Ammon's horn (tissue), 1 donor: ENCODE data around the gene SSC5D.

Experiments
- DNase-seq: peaks from one replicate; pipeline ENCODE4 v3.0.0-alpha.2; 2016; ENCODE audit warnings: low spot score

Gene SSC5D

DNA sequence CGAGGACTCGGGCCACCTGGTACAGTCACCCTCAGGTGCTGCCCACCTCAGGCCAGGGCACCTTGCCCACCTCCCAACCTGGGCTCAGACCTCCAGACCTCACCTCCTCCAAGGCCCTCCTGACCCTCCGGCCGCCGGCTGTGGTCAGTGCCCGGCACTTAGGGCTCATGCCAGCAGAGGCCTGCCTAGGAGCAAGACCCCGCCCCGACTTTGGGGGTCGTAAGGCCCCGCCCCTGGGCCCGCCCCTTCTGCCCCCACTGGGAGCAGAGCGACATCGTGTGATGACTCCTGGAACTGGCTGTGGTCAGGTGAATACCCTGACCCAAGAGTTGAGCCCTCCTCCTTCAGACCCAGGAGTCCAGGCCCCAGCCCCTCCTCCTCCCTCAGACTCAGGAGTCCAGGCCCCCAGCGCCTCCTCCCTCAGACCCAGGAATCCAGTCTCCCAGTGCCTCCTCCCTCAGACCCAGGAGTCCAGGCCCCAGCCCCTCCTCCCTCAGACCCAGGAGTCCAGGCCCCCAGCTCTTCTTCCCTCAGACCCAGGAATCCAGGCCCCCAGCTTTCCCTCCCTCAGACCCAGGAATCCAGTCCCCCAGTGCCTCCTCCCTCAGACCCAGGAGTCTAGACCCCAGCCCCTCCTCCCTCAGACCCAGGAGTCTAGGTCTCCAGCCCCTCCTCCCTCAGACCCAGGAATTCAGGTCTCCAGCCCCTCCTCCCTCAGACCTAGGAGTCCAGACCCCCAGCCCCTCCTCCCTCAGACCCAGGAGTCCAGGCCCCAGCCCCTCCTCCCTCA, 48.9 kb downstream of the SSC5D start, which contains the start of gene SBK2:
SBK2 (minus strand) TSS at position 183 of the 790 bp plus-strand sequence. CDS start 839 bp downstream, outside the sequence.
- DNase-seq, result no peak

DNA sequence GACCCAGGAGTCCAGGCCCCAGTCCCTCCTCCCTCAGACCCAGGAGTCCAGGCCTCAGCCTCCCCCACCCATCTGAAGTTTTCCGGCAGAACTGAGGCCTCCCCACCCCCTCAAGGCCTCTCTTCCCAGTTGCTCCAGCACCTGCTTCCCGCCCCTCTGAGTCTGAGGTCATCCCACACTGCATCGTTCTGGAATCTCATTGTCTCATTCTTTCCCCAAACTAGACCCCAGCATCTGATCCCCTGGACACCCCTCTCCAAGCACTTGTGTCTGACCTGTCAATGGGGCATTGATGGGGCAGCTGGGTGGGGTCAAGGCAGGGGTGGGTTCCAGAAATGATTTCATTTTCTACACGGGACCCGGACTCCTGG, 49.5 kb downstream of the SSC5D start:
- DNase-seq, result no peak

DNA sequence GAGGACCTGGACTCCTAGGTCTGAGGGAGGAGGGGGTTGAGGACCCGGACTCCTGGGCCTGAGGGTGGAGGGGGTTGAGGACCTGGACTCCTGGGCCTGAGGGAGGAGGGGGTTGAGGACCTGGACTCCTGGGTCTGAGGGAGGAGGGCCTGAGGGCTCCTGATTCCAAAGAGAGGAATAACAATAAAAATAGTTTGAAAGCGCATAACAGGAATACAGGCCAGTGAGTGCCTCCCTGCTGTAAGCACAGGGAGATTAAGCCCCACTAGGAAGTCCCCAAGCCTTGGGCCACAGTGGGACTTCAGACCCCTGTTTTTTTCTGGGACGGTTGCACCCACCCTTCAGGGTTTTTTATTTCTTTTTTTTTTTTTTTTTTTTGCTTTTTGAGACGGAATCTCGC, 49.9 kb downstream of the SSC5D start:
- no peak for DNase-seq

DNA sequence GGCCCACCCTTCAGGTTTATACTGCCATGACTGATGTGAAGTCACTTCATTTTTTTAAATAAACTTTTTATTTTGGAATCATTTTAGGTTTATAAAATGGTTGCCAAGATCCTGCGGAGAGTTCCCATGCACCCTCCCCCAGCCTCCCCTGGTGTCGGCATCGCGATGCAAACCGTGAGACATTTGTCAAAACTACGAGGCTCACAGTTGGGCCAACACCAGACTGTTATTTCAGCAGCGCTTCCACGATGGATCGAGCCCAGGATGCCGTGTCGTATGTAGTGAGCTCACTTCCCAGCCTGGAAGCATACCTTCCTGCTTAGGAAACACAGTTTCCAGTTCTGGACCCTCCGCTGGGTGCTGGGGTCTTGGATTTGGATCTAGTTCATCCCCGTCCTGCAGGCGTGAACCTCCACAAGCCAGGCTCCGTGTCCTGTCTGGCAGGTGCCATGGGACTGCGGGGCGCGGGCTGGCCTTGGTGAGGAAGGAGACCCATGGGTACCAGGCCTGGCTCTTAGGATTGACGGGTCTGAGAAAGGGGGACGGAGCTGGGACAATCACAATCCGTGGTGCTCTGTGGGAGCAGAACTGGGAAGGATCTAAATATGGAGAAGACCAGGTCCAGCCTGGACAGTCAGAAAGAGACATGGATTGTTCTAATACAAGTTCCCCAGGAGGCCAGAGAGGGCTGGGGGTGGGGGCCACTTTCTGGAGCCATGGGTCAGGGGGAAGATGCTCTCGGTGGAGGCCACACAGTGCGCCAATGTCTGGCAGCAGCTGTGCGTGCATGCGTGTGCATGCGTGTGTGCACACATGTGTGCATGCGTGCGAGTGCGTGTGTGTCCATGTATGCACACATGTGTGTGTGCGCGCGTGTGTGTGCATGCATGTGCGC, 51.1 kb downstream of the SSC5D start:
- no peak for DNase-seq

DNA sequence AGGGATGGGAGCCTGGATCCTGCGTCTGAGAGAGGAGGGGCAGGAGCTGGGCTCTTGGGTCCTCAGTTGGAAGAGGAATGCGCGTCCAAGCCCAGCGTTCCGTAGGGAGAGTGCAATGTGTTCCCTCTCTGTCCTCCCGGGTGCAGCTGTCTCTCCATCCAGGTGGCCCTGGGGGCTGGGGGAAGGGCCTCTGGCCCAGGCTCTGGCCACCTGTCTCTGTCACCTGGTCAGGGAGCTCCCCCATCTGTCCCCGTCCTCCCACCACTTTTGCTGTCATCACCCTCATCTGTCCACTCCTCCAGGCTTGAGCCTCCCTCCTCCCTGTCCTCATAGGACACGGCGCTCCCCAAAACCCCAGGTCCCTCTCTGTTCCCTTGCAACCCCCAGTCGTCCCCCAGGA, 52.4 kb downstream of the SSC5D start:
- no peak for DNase-seq

DNA sequence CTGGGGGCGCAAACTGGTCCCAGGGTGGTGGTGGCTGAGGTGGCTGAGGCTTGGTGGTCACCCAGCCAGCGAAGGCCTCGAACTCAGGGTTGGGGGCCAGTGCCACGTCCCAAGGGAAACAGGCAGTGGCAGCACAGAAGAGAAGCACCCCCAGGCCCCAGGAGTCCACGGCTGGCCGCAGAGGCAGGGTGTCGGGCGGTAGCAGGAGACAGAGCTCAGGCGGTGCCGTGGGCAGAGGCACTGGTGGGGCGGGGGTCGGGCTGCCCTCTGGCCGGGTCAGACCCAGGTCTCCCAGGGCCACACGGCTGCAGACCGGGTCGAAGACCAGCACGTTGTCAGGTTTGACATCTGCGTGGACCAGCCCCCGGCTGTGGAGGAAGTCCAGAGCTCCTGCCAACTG, 52.9 kb downstream of the SSC5D start:
- DNase-seq, result no peak

DNA sequence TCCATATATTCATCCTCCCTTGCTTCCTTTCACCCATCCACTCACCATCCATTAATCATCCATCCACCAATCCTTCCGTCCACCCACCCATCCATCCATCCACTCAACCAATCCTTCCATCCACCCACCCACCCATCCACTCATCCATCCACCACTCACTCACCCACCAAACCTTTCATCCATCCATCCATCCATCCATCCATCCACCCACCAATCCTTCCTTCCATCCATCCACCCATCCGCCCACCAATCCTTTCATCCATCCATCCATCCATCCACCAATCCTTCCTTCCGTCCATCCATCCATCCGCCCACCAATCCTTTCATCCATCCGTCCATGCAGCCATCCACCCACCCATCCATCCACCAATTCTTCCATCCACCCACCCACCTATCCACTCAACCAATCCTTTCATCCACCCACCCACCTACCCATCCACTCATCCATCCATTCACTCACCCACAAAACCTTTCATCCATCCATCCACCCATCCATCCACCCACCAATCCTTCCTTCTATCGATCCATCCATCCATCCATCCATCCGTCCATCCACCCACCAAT, 54.1 kb downstream of the SSC5D start:
- DNase-seq, result no peak

DNA sequence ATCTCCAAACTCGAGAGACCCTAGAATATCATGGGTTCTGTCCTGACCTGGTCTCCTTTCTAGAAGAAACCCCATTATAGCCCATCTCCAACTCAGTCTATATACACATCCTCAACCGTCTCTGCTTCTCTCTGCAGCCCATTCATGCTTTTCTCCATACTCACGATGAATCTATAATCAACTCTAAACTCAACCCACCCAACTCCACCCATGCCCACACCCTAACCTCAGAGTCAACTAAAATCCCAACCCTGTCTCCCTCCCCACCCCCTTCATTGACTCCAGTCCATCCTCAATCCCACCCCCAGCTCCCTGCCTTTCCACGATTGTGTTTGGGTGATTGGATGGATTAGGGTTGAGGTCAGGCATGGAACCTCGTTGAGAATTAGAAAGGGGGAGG, 55.3 kb downstream of the SSC5D start:
- DNase-seq, result no peak

DNA sequence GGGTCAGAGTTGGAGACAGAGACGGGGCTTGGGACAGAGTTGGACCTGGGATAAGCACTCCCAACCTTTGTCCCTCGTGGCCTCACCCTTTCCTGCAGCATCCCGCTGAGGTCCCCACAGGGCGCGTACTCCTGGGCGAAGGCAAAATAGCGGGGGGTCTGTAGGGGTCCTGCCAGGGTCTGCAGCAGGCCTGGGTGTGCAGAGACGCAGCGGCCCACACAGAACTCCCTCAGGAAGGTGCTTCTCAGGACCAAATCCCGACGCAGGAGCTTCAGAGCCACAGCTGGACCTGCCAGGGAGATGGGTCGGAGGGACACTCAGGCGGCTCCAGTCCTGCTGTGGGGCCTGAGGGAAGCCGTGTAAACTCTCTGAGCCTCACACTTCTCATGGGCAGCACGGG, 55.8 kb downstream of the SSC5D start:
- no peak for DNase-seq

DNA sequence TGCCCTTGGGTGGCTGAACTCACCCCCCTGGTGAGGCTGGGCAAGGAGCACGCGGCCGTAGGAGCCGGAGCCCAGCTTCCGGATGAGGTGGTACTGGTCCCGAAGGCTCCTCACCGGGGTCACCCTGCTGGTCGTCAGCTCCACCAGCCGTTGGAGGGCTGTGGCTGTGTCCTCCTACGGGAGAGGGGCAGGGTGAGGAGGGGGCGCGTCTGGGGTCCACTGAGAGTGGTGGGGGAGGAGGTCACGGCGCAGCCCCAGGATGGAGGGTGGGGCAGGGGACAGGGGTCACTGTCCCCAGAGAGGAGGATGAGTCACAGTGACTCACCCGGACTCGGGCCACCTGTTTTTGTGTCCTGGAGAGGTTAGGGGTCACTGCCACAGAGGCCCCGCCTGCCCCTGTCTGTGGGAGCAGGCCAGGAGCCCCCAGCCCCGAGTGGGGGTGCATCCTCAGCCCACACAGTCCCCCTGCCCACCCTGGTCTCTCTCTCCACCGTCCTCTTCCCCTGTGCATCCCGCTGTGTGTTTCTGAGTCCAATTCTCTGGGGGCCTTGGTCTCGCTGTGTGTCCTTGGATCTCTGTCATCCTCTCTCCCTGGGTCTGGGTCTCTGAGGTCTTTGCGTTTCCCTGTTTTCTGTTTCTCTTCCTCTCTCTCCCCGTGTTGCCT, 56.7 kb downstream of the SSC5D start:
- DNase-seq, result no peak

DNA sequence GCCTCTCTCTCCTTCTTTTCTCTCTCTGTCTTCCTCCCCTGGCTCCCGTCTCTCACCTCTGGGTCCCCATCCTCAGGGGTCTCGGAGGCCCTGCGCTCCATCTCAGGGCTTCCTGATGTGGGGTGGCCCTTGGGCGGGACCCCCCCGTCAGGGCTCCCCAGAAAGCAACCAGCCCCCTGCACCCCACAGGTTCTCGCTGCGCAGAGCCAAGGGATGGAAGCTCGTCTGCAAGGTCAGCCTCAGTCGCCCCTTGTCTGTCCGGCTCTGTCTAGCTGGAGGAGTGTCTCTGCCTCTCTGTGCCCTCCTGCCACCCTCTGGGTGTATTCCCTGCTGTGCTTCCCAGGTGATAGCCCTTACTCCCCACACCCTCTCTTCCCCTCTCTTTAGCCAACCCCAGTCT, 57.2 kb downstream of the SSC5D start, which contains the start of gene SBK3:
SBK3 (minus strand) TSS at position 101 of the 400 bp plus-strand sequence; CDS start at position 101, 0 bp downstream.
- no peak for DNase-seq

DNA sequence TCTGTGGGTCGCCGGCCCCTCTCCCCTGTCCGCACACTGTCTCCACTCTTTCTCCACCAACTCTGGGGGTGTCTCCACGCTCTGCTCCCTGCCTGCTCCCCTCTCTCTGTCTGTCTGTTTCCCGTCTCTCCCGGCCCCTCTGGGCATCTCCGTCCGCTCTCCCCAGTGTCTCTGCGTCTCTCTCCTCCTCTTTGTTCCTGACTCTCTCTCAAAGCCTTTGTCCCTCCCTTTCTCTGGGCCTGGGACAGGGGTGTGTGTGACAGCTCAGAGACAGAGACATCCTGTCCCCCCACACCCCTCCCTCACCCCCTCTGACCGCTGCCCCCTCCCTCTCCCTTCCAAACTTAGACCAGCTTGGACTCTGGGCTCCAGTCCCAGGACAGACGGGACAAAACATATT, 57.8 kb downstream of the SSC5D start:
- no peak for DNase-seq

DNA sequence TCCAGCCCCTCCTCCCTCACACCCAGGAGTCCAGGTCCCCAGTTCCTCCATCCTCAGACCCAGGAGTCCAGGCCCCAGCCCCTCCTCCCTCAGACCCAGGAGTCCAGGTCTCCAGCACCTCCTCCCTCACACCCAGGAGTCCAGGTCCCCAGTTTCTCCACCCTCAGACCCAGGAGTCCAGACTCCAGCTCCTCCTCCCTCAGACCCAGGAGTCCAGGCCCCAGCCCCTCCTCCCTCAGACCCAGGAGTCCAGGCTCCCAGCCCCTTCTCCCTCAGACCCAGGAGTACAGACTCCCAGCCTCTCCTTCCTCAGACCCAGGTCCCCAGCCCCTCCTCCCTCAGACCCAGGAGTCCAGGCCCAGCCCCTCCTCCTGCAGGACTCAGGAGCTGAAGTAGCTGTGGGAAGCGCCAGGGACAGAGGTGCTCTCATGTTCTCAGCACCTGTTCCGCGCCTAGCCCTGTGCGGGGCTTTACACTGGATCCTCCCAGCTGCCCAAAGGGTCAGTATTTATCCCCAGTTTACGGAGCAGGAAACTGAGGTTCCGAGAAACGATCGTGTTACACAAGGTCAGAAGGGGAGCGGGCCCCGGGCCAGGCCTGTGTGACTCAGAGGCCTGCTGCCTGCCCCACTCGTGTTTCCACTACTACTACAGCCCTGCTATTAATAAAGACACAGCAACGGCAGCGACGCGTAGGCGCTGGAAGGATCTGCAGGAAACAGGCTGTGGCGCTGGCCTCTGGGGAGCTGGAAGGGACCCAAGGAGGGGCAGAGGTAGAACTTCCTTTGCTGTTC, 58.8 kb downstream of the SSC5D start:
- DNase-seq, result peak; percentile 26

DNA sequence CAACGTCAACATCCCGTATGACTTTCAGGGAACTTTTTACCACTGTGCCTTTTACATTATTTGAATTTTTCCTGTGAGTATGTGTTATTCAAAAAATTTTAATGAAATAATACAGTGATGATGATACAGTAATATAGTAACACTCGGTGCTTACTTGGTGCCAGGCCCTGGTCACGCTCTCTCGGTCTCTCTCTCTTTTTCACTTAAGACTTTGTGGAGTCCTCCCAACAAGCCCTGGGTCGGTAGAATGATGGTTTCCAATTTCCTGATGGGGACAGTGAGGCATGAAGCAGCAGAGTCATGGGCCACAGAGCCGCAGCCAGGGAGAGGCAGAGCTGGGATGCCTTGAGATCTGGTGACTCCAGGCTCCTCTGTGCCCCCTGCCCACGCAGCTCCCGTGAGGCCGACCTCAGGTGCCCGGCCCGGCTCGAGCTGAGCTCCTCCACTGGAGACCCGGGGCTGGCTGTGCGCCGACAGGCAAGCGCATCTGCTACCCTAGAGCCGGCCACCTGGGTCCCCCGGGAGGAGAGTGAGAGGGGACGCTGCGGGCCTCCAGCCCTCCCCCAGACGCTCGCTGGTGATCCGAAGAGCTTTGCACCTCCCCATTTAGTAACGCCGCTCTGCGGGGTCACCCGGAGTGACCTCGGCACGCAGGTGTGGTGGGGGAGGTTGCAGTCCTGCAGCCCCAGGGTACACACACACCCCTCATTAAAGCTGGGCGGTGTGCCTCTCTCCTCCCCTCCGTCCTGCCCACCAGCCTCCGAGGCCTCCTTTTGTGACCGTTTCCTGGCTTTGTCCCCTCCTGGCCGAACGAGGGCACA, 61.5 kb downstream of the SSC5D start:
- no peak for DNase-seq

DNA sequence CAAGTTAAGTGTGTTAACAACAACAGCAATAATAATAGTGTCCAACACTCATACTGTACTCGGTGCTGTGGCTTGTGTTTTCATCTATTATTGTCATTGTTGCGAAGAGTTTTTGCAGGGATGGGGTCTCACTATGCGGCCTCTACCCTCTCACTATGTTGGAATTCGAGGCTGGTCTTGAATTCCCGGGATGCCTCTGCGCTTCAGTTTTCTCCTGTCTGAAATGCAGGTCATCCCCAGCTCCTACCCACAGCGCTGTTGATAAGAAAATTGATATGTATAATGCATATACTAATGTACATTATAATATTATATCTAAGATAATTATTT, 62.0 kb downstream of the SSC5D start:
- no peak for DNase-seq

DNA sequence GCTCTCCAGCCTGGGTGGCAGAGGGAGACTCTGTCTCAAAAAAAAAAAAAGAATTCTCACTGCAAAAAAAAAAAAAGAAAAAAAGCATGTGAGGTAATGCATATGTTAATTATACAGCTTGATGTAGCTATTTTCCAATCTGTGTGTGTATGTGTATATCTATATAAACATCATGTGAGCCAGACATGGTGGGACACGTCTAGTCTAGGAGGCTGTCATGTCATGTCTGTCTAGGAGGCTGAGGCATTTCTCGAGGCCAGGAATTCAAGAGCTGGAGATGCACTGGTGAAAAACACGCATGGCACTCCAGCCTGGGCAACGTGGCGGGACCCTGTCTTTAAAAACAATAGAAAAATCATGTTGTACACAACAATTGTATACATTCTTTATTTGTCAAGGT, 64.0 kb downstream of the SSC5D start:
- DNase-seq, result no peak

DNA sequence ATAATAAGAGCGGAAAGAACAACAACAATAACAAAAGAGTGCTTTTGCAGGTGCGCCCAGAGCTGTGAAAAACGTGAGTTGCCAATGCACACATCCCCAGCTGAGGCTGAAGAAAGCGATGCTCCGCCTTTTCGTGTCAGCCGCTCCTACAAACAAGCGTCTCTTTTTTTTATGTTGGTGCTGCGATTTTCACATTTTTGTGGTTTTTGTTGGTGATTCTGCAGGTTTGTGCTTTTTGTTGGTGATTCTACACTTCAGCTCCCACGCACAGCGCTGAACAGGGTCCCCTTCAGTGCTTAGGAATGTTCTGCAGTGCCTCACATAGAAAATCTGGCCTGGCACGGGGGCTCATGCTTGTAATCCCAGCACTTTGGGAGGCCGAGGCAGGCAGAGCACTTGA, 64.4 kb downstream of the SSC5D start:
- no peak for DNase-seq

DNA sequence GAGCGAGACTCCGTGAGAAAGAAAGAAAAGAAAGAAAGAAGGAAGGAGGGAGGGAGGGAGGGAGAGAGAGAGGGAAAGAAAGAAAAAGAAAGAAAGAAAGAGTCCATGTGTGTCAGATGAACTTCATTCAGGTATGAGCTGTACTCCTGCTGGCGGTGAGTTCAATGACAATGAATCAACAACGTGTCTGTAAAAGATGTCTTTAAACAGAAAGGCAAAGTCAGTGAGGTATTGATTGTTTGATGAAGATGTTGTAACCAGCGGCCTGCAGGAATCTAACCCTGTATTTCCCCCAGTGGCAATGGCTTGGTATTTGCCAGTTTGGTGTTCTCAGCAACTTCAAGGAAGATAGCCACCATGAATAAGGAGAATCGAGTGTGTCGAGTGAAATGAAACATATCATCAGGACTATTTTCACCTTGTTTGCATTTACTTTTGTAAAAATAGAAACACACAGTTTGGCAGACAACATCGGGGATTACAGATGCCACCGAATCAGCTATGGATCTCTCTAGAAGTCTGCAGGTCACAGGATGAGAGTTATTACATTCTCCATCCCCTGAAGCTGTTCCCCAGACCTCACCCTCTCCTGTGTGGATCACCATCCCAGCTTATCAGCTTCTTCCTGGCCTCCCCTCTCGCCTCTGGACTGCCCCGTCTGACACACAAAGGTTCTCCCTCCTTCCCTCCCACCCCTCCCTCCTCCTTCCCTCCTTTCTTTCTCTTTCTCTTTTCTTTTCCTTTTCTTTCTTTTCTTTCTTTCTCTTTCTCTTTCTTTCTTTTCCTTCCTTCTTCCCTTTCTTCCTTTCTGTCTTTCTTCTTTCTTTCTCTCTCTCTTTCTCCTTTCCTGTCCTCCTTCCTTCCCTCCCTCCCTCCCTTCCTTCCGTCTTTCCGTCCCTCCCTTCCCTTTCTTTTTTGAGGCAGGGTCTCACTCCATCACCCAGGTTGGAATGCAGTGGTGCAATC, 65.3 kb downstream of the SSC5D start:
- no peak for DNase-seq

DNA sequence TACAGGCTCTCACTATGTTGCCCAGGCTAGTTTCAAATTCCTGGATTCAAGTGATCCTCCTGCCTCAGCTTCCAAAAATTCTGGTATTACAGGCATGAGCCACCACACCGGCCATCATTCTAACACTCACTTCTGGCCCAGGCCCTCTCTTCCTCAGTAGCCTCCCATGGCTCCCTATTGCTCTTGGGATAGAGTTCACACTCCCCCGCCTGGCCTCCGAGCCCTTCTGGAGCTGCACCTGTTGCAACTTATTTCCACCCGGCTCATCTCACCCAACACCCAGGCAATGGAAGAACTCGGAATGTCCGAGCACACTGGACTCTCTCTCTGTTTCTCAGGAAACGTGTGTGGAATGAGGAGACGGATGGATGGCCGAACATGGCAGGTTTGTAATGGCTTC, 66.1 kb downstream of the SSC5D start:
- DNase-seq, result no peak
